Measurements from ENCODE around the gene SIGLECL1. TPM values are rescaled to one million over a fixed set of nuclear protein-coding genes. Genes with fewer than 3 reads are reported as not detected.

Gene SIGLECL1
- total RNA-seq, 1 donor from 2014 or later = not detected

- no peak for DNase-seq (ENCODE audit: low read depth)
- no peak for TF ChIP-seq CTCF (conservative IDR thresholded peaks at IDR 0.05; ENCODE audit: low read depth, low read length)
- no peak overlapping the region for H3K4me3 ChIP-seq (ENCODE audit: low read depth, low read length)
These were observed 38.8 kb downstream of the SIGLECL1 start for GRCh38 chr19:51289635-51290034.

GRCh38 chr19:51292971-51293370 lies 42.1 kb downstream of the SIGLECL1 start:
- no peak overlapping the region for H3K4me3 ChIP-seq (ENCODE audit: low read depth, low read length)
- TF ChIP-seq CTCF (conservative IDR thresholded peaks at IDR 0.05; ENCODE audit: low read depth, low read length) = no peak
- DNase-seq (ENCODE audit: low read depth) = no peak

- DNase-seq (ENCODE audit: low read depth) = no peak
- TF ChIP-seq CTCF (conservative IDR thresholded peaks at IDR 0.05; ENCODE audit: low read depth, low read length) = no peak
- no peak overlapping the region for H3K4me3 ChIP-seq (ENCODE audit: low read depth, low read length)
These were observed 42.8 kb downstream of the SIGLECL1 start for GRCh38 chr19:51293571-51294210.

GRCh38 chr19:51294211-51294976 lies 43.5 kb downstream of the SIGLECL1 start:
- DNase-seq (ENCODE audit: low read depth) = no peak
- TF ChIP-seq CTCF (conservative IDR thresholded peaks at IDR 0.05; ENCODE audit: low read depth, low read length) = no peak
- no peak overlapping the region for H3K4me3 ChIP-seq (ENCODE audit: low read depth, low read length)

- no peak overlapping the region for H3K4me3 ChIP-seq (ENCODE audit: low read depth, low read length)
- TF ChIP-seq CTCF (conservative IDR thresholded peaks at IDR 0.05; ENCODE audit: low read depth, low read length) = no peak
- no peak for DNase-seq (ENCODE audit: low read depth)
These were observed 44.1 kb downstream of the SIGLECL1 start for GRCh38 chr19:51294977-51295375.

- DNase-seq (ENCODE audit: low read depth) = no peak
- no peak overlapping the region for H3K4me3 ChIP-seq (ENCODE audit: low read depth, low read length)
- TF ChIP-seq CTCF (conservative IDR thresholded peaks at IDR 0.05; ENCODE audit: low read depth, low read length) = no peak
These were observed 44.7 kb downstream of the SIGLECL1 start for GRCh38 chr19:51295382-51296126.
